ENCODE data around the gene SPTBN5.

SPTBN5 gene

DNA sequence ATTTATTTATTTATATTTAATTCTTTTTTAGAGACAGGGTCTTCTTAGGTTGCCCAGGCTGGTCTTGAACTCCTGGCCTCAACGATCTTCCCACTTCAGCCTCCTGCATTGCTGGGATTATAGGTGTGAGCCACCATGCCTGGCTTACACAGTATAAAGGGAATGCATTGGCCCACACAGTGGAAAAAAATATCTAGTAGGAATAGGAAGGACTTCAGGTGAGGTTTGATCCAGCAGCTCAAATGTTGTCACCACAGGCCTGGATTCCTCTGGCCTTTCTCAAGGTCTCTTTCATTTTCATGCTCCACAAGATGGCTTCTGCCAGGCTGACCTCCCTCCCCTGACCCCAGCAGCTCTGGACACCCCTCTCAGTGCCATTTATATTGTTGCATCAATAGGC, 2.1 kb upstream of the SPTBN5 start:
- Histone ChIP-seq H3K4me1 (peaks cover 96% of the 10 kb centered on the region), H3K36me3 (no peaks in the 10 kb centered on the region), H3K9ac (no peak overlapping the region), H3K4me2 (no peak overlapping the region), H3K27me3 (no peaks in the 10 kb centered on the region), H3K27ac (no peak overlapping the region; the same call in 1 of the 2 replicates), H3K4me3 (no peak overlapping the region), H3K9me3 (no peaks in the 10 kb centered on the region), H4K20me1 (no peaks in the 10 kb centered on the region)
- TF ChIP-seq Cebpa-rat (IDR thresholded peaks at IDR 0.05): no peak

DNA sequence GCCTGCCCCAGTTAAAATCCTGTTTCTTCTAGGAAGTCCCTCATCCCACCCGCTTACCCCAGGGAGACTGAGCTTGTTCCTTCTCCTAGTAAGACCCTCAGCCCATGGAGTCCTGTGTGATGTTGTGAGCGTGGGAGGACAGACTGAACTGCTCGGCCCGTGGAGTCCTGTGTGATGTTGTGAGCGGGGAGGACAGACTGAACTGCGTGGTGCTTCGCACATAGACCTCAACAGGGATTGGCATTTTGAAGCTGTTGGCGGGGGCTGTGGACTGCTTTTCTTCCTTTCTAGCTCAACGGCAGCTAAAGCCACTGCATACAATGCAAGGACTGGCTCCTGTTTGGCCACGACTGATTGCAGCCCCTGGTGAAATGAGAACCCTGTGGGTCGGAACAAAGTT, 1.6 kb upstream of the SPTBN5 start:
- no peak for TF ChIP-seq Cebpa-rat (IDR thresholded peaks at IDR 0.05)
- Histone ChIP-seq H3K9ac (peak overlapping the region; percentile 52; the same call in 1 of the 2 replicates), H3K9me3 (no peaks in the 10 kb centered on the region), H3K4me3 (no peak overlapping the region), H3K4me1 (peaks cover 93% of the 10 kb centered on the region), H4K20me1 (no peaks in the 10 kb centered on the region), H3K27me3 (no peaks in the 10 kb centered on the region), H3K27ac (peak overlapping the region; percentile 84), H3K4me2 (peak overlapping the region; percentile 87), H3K36me3 (no peaks in the 10 kb centered on the region)

GRCh38 chr15:41894791-41895463, 1.1 kb upstream of the SPTBN5 start:
- peak overlapping the region; percentile 40 for H3K4me3 ChIP-seq
- peak overlapping the region; percentile 84 for H3K27ac ChIP-seq
- peak overlapping the region; percentile 87 for H3K4me2 ChIP-seq
- no peak for TF ChIP-seq Cebpa-rat (IDR thresholded peaks at IDR 0.05)
- H3K9ac ChIP-seq: peak overlapping the region; percentile 52; the same call in 1 of the 2 replicates
- H3K4me1 ChIP-seq: peaks cover 93% of the 10 kb centered on the region
- no peaks in the 10 kb centered on the region for H3K27me3 ChIP-seq
- no peaks in the 10 kb centered on the region for H3K9me3 ChIP-seq
- no peaks in the 10 kb centered on the region for H3K36me3 ChIP-seq
- no peaks in the 10 kb centered on the region for H4K20me1 ChIP-seq

DNA sequence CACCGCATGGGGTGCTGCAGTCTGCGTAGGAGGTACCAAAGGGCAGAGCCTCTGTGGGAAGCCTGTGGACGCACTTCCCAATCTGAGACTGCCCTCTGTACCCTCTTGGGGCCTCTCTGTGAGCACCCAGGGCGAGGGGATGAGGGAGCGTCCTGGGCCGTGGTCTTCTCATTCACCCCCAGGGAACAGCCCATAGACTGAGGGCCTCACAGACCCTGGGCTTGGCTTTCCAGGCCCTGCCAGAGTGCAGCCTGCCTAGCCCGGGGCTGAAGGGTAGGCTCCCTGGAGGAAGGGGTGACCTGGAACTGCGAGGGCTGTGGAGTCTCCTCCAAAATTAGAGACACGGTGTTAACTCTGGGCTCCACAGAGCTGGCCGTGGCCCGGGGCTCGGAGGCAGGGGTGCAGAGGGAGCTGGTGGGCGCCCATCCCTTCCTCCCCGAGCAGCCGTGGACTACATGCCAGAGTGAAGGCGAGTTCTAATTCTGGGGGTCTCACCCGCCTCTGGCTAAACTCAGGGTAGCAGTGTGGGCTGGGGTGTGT, 468 bp upstream of the SPTBN5 start:
- Histone ChIP-seq H3K4me3 (peak overlapping the region; percentile 40), H3K9me3 (no peaks in the 10 kb centered on the region), H3K27me3 (no peaks in the 10 kb centered on the region), H3K36me3 (no peaks in the 10 kb centered on the region), H3K4me1 (peaks cover 93% of the 10 kb centered on the region), H3K4me2 (peak overlapping the region; percentile 87), H3K9ac (peak overlapping the region; percentile 52; the same call in 1 of the 2 replicates), H4K20me1 (no peaks in the 10 kb centered on the region), H3K27ac (peak overlapping the region; percentile 84)
- TF ChIP-seq Cebpa-rat (IDR thresholded peaks at IDR 0.05): no peak

GRCh38 chr15:41892621-41893421, 1.0 kb downstream of the SPTBN5 start:
- H3K27ac ChIP-seq: peak overlapping the region; percentile 84
- peaks cover 95% of the 10 kb centered on the region for H3K4me1 ChIP-seq
- peak overlapping the region; percentile 52 for H3K9ac ChIP-seq
- H3K4me2 ChIP-seq: peak overlapping the region; percentile 87
- H3K27me3 ChIP-seq: no peaks in the 10 kb centered on the region
- no peak for TF ChIP-seq Cebpa-rat (IDR thresholded peaks at IDR 0.05)
- H3K9me3 ChIP-seq: no peaks in the 10 kb centered on the region
- peak overlapping the region; percentile 8; the same call in 1 of the 2 replicates for H3K4me3 ChIP-seq
- H3K36me3 ChIP-seq: no peaks in the 10 kb centered on the region
- H4K20me1 ChIP-seq: no peaks in the 10 kb centered on the region

DNA sequence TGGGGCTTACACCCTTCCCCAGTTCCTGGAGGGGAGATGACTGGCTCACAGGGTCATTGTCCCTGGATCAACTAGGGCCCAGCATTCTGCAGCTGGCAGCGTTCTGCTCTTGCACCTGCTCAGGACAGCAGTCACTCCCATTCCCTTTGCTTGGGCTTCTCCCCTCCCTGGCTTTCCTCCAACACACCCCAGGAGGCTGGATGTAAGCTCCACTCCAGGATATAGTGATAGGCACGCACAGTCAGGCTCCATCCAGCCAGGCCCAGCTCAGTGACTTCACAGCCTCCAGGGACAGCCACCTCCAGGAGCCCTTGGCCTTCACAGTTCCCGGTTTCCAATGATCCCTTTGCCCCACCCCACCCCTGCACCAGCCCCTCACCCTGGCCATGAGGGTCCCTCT, 1.9 kb downstream of the SPTBN5 start:
- Histone ChIP-seq H3K27me3 (no peaks in the 10 kb centered on the region), H3K4me1 (peaks cover 88% of the 10 kb centered on the region), H3K4me3 (no peak overlapping the region), H3K9ac (no peak overlapping the region), H4K20me1 (no peaks in the 10 kb centered on the region), H3K36me3 (no peaks in the 10 kb centered on the region), H3K27ac (0 out of 2 replicates have a peak overlapping the region, but pooled peaks have one; percentile 84), H3K4me2 (peak overlapping the region; percentile 87), H3K9me3 (no peaks in the 10 kb centered on the region)
- no peak for TF ChIP-seq Cebpa-rat (IDR thresholded peaks at IDR 0.05)

GRCh38 chr15:41891226-41891625, 2.6 kb downstream of the SPTBN5 start:
- Histone ChIP-seq H3K36me3 (no peaks in the 10 kb centered on the region), H4K20me1 (no peaks in the 10 kb centered on the region), H3K4me3 (no peak overlapping the region), H3K9me3 (no peaks in the 10 kb centered on the region), H3K4me1 (peaks cover 81% of the 10 kb centered on the region), H3K27me3 (no peaks in the 10 kb centered on the region), H3K27ac (no peak overlapping the region), H3K4me2 (peak overlapping the region; percentile 87), H3K9ac (no peak overlapping the region)
- no peak for TF ChIP-seq Cebpa-rat (IDR thresholded peaks at IDR 0.05)

DNA sequence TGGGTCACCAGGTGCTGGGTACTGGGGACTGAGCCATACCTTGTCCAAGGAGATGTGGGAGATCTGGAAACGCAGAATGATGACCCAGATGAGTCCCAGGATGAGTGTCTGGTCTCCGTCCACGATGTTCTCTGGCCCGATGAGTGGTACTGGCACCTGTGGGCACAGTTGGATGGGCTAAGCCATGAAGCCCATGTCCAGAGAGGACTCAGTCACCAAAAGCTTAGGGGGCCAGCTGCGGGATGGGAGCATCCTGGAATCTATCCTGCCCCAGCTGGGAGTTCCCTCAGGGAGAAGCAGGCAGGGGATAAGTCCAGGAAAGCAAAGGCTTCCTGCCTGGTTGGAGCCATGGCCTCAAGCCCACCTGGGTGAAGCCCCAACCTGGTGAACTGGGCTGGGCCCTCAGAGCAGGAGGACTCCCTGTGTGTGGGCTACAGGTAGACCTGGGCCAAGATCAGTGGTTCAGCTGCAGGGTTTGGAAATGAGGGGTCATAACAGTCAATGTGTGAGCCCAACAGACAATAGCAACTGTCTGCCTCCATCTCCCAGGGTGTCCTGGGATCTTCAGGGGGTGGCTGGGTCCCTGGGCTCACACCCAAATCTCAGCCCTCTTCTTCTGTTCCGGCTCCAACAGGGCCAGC, 3.7 kb downstream of the SPTBN5 start:
- TF ChIP-seq Cebpa-rat (IDR thresholded peaks at IDR 0.05): no peak
- no peak overlapping the region for H3K27ac ChIP-seq
- no peak overlapping the region for H3K4me3 ChIP-seq
- H3K9me3 ChIP-seq: no peaks in the 10 kb centered on the region
- no peaks in the 10 kb centered on the region for H3K27me3 ChIP-seq
- no peak overlapping the region for H3K9ac ChIP-seq
- no peaks in the 10 kb centered on the region for H3K36me3 ChIP-seq
- peaks cover 72% of the 10 kb centered on the region for H3K4me1 ChIP-seq
- no peak overlapping the region for H3K4me2 ChIP-seq
- H4K20me1 ChIP-seq: no peaks in the 10 kb centered on the region

DNA sequence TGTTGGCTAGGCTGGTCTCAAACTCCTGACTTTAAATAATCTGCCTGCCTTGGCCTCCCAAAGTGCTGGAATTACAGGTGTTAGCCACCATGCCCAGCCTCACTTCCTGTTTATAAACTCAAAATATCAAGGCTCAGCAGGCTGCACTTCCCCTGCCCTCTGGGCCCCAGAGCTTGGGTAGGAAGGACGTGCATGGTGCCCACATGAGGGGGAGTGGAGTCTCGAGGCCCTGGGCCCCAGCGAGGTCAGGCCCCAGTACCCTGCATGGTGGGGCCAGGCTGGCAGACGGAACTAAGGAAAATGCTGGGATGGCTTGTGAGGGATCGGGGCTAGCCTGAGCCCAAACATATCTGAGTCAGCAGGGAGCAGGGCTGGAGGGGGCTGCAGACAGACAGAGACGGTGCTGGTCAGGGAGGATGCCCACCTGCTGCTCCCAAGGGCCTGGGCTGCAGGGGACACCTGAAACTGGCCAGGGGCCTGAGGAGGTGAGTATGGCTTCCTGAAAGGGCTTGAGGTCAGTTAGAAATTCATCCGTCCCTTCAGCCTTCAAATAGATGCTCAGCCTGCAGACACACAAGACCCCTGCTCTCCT, 5.1 kb downstream of the SPTBN5 start:
- H3K27ac ChIP-seq: peak overlapping the region; percentile 68
- no peak for TF ChIP-seq Cebpa-rat (IDR thresholded peaks at IDR 0.05)
- peaks cover 59% of the 10 kb centered on the region for H3K4me1 ChIP-seq
- no peaks in the 10 kb centered on the region for H4K20me1 ChIP-seq
- H3K27me3 ChIP-seq: no peaks in the 10 kb centered on the region
- H3K9ac ChIP-seq: peak overlapping the region; percentile 16; the same call in 1 of the 2 replicates
- H3K4me2 ChIP-seq: peak overlapping the region; percentile 75
- H3K4me3 ChIP-seq: no peak overlapping the region
- no peaks in the 10 kb centered on the region for H3K9me3 ChIP-seq
- no peaks in the 10 kb centered on the region for H3K36me3 ChIP-seq
